LNCaP clone FGC (cell line): ENCODE results near the gene GORASP2.

ENCODE experiments used
- DNase-seq: peaks from one replicate; pipeline ENCODE4 v3.0.0-alpha.2; 2011; ENCODE audit warnings: low read depth
- H3K4me3 ChIP-seq: 2 replicates; pipeline ENCODE4 v1.5.1; 2011; ENCODE audit warnings: mild to moderate bottlenecking, low read depth, low read length, control low read depth
- CTCF ChIP-seq: IDR thresholded peaks from 2 replicates; pipeline ENCODE4 v1.5.1; 2012; ENCODE audit warnings: mild to moderate bottlenecking; ENCODE audit not compliant: control insufficient read depth, insufficient read depth; ENCODE audit errors: extremely low read depth

GORASP2 gene

DNA sequence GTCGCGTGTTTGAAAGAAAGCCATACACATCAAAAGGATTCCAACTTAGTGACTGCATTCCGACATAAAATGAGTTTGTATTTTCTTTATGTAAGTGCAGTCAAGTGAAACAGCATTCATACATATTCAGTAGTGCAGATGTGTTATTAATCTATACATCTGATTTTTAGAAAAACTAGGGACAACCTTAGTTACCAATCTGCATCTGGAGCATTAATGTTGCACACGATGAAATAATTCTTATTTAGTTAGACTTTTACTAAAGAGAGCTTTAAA lies 1.9 kb downstream of the GORASP2 start:
- TF ChIP-seq CTCF, result no peak
- no peak for DNase-seq
- H3K4me3 ChIP-seq, result peak overlapping the region; percentile 94

DNA sequence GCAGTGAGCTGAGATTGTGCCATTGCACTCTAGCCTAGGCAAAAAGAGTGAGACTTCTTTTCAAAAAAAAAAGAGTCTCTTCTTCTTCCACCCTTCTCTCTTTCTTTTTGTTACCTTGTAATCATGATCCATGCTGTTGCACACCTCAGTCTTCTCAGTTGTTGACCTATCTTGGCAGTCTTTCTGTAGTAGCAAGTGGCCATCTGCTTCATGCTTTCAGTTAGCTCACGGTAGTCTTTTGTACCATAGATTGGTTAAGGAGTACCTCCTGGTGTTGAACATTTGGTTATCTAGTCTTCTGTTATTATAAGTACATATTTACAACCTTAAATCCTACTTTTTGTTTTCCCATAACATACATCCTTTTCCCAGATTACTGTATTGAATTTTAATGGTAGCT lies 3.1 kb downstream of the GORASP2 start:
- no peak overlapping the region for H3K4me3 ChIP-seq

DNA sequence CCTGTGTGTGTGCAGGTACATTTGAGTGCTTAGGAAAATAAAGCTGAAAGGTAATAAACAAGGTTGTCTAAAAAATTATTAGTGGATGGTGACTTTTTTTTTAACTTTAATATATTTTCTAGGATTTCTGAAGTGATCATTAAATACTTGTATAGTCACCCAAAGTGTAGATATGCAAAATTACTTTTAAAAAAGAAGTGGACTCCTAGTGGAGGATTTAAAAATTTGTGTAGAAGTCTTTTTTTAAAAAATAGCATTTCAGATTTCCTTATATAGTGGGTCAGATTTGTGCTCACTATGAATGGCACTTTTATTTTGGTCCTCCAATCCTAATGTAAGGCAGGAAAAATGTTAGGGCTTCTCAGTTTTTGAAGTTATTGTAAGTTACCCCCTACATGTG lies 3.9 kb downstream of the GORASP2 start:
- DNase-seq, result no peak
- no peak for TF ChIP-seq CTCF
- H3K4me3 ChIP-seq, result no peak overlapping the region

More for the DNA sequence above, 3.1 kb downstream of the GORASP2 start:
- DNase-seq, result no peak
- no peak for TF ChIP-seq CTCF

DNA sequence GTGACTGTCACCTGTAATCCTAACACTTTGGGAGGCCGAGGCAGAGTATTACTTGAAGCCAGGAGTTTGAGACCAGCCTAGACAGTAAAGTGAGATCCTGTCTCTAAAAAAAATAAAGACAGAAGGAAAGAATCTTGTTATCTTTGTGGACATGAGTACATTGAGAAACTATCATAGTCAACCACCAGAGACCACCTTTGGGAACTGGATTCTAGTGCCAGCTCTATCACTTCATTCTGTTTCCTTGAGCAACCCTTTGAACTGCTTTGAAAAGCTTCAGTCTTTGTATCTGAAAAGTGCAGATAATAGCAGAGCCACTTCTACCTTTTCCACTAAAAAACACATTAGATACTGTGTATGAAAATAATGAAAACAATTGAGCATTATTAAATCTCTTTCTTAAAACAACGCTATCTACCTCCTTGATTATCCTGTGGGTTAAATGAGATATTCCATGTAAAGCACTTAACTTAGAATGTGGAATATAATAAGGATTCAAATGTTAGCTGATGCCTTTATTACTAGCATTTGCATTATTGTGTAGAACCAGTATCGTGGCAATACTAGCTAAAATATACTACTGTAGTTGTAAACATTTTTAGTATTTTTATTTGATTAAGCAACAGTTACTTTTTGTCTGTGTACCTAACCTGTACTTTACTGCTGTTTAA lies 8.8 kb downstream of the GORASP2 start:
- no peak overlapping the region for H3K4me3 ChIP-seq
- no peak for DNase-seq
- no peak for TF ChIP-seq CTCF

DNA sequence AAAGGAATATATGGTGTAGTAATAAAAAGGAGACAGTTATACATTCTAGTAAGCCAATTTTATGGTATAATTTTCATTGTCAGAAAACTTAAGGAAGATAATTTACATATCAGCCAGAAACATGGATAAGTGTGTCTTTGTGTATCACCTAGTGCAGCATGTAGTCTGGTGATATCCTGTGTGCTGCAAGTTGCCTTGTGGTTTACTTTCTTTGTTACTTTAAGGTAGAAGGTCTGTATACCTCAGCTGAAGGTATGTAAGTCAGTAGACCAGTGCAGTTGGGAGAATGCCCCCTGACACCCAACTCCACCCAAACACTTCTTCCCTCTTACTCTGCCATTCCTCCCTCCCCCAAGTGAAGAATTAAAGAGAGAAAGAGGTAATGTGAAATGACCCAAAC lies 11.0 kb downstream of the GORASP2 start:
- DNase-seq, result no peak
- no peak for TF ChIP-seq CTCF
- H3K4me3 ChIP-seq, result no peak overlapping the region

- H3K4me3 ChIP-seq, result no peak overlapping the region
- no peak for TF ChIP-seq CTCF
- no peak for DNase-seq
Observed at GRCh38 chr2:170942615-170943014, 13.6 kb downstream of the GORASP2 start.

DNA sequence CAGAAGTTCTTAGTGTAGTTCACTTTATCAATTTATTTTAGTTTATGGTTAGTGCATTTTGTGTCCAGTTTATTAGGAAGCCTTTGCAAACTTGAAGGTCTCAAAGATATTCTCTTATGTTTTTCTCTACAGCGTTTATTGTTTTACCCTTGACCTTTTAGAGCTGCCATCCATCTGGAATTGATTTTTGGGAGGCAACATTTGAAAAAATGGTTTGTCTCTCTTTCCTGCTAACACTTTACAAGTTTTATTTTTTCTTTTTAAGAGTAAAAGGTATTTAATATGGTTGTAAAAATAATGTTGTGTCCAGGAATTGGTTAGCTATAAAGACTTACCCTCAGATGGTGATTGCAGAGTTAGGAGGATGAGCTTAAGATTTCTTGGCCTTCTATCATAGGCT lies 14.0 kb downstream of the GORASP2 start:
- TF ChIP-seq CTCF, result no peak
- DNase-seq, result no peak
- no peak overlapping the region for H3K4me3 ChIP-seq
